ENCODE measurements around the gene TMEM270. TPM values are rescaled to one million over a fixed set of nuclear protein-coding genes. Genes with fewer than 3 reads are reported as not detected.

The TMEM270 gene
- total and polyA plus RNA-seq, 2 of the 8 experiments (the other 6 are each of a cell fraction or from before 2014, with no cell fraction given), result 0.26 TPM; not detected in 1

- TF ChIP-seq SP4 (IDR thresholded peaks at IDR 0.05; ENCODE audit: low read length), result no peak
- TF ChIP-seq HDAC2 (IDR thresholded peaks at IDR 0.05; ENCODE audit: borderline replicate concordance in 1 of 2, low read depth in 2 of 2, low read length in 2 of 2), result no peak
- peak; percentile 81; the same call in 1 of the 2 replicates for TF ChIP-seq YY1 (IDR thresholded peaks at IDR 0.05; ENCODE audit: low read depth, low read length)
- TF ChIP-seq RBBP5 (IDR thresholded peaks at IDR 0.05; ENCODE audit: borderline replicate concordance, low read depth, low read length), result peak; percentile 91
- TF ChIP-seq CHD2 (IDR thresholded peaks at IDR 0.05; ENCODE audit: low read length), result peak; percentile 45; the same call in 1 of the 2 replicates
- peak; percentile 76 for TF ChIP-seq EGR1 (IDR thresholded peaks at IDR 0.05; ENCODE audit: borderline replicate concordance, low read depth, low read length)
- TF ChIP-seq ATF2 (IDR thresholded peaks at IDR 0.05; ENCODE audit: low read length), result no peak
- TF ChIP-seq GTF2F1 (IDR thresholded peaks at IDR 0.05; ENCODE audit: borderline replicate concordance, low read depth, low read length), result no peak
- no peak for TF ChIP-seq CTCF (IDR thresholded peaks at IDR 0.05; ENCODE audit: control extremely low read depth in 1 of 3, insufficient read depth in 1 of 3, low read depth in 1 of 3, low read length in 3 of 3)
- no peak for TF ChIP-seq ZNF274 (IDR thresholded peaks at IDR 0.05; ENCODE audit: borderline replicate concordance, extremely low read depth, low read length)
- TF ChIP-seq USF2 (IDR thresholded peaks at IDR 0.05; ENCODE audit: low read length), result no peak
- no peak for TF ChIP-seq EZH2 (IDR thresholded peaks at IDR 0.05; ENCODE audit: low read depth, low read length, severe bottlenecking)
- no peak for TF ChIP-seq BRCA1 (IDR thresholded peaks at IDR 0.05; ENCODE audit: low read depth, low read length)
- no peak for TF ChIP-seq NANOG (IDR thresholded peaks at IDR 0.05; ENCODE audit: insufficient read depth, low read depth, low read length, poor library complexity, severe bottlenecking)
- TF ChIP-seq RXRA (IDR thresholded peaks at IDR 0.05; ENCODE audit: insufficient read depth, low read depth, low read length), result no peak
- peak; percentile 97 for TF ChIP-seq SP1 (IDR thresholded peaks at IDR 0.05; ENCODE audit: low read depth, low read length)
- TF ChIP-seq CHD1 (IDR thresholded peaks at IDR 0.05; ENCODE audit: low read depth, low read length), result no peak; the same call in 1 of the 2 replicates
- peak; percentile 61; the same call in 1 of the 2 replicates for TF ChIP-seq TBP (IDR thresholded peaks at IDR 0.05; ENCODE audit: low read depth, low read length)
Measured at GRCh38 chr7:73831834-73832651, 28.9 kb upstream of the TMEM270 start (continued).
